Sigmoid colon (tissue), 7 donors: ENCODE data around the gene SRRM4. TPM values are rescaled to one million over a fixed set of nuclear protein-coding genes. Genes with fewer than 3 reads are reported as not detected.

Source experiments
- DNase-seq: peaks from one replicate; pipeline ENCODE4 v3.0.0-alpha.2; 2019
- H3K27ac ChIP-seq, 4 donors: fragments of 200-600 bp; sonication (generic); one replicate each; pipeline ENCODE4 v1.5.1; 2016 to 2019; ENCODE audit warnings: mild to moderate bottlenecking in 1 of 4
- H3K27me3 ChIP-seq, 3 donors: fragments of 200-600 bp; sonication (generic); one replicate each; pipeline ENCODE4 v1.5.1; 2019; ENCODE audit warnings: mild to moderate bottlenecking in 1 of 3
- H3K36me3 ChIP-seq, 4 donors: fragments of 200-600 bp; sonication (generic); one replicate each; pipeline ENCODE4 v1.5.1; 2016 to 2019
- H3K4me1 ChIP-seq, 4 donors: fragments of 200-600 bp; sonication (generic); one replicate each; pipeline ENCODE4 v1.5.1; 2017 to 2019
- H3K4me3 ChIP-seq, 4 donors: fragments of 200-600 bp; sonication (generic); one replicate each; pipeline ENCODE4 v1.5.1; 2017 to 2019; ENCODE audit warnings: mild to moderate bottlenecking in 2 of 4, moderate library complexity in 1 of 4
- H3K9me3 ChIP-seq, 4 donors: fragments of 200-600 bp in 3 of 4; sonication (generic) in 3 of 4; one replicate each; pipeline versions ENCODE4 v1.5.1 to v1.6.1; 2013 to 2019
- EP300 ChIP-seq, 4 donors: sonication (generic); formaldehyde crosslinking; IDR thresholded peaks; one replicate each; pipeline ENCODE4 v1.6.1; 2017; ENCODE audit warnings: antibody characterized with exemption in 4 of 4
- POLR2A ChIP-seq, 2 donors: fragments of 450-650 bp; IDR thresholded peaks; one replicate each; pipeline ENCODE4 v1.6.1; 2016; ENCODE audit warnings: antibody characterized with exemption in 2 of 2, mild to moderate bottlenecking in 2 of 2, moderate library complexity in 2 of 2
- POLR2AphosphoS5 ChIP-seq, 4 donors: sonication (generic); formaldehyde crosslinking; IDR thresholded peaks; one replicate each; pipeline ENCODE4 v1.6.1; 2017; ENCODE audit warnings: antibody characterized with exemption in 4 of 4
- WGBS, 2 donors: extraction: QIAGEN DNeasy Blood & Tissue Kit; methylation state at CpG; one replicate each; pipeline ENCODE4 v1.1.7; 2013; 5-methylcytosine and 5-hydroxymethylcytosine counted together
- intact Hi-C: fragments of 100-400 bp; cut with DNase I; formaldehyde crosslinking; loops from one replicate; pipeline ENCODE4 v1.15.1; 2023
- polyA plus RNA-seq, 3 donors: library from polyadenylated mRNA; stranded (reverse); fragments of 200-250 nt; gene quantifications; one replicate each; pipeline ENCODE4 v1.2.3, GENCODE V29; 2013
- total RNA-seq, 4 donors: library from RNA; depleted of rRNA; stranded (reverse); fragments of >200 nt; gene quantifications; one replicate each; pipeline ENCODE4 v1.1.0, GENCODE V29; 2016
- TF ChIP-seq, protein P1 (sequence below), 4 experiments: fragments of 450-650 bp in 3 of 4; fragments of 200-600 bp in 1 of 4; IDR thresholded peaks; one replicate each; pipeline ENCODE4 v1.5.1; 2016 to 2019; ENCODE audit warnings: antibody characterized with exemption in 4 of 4, mild to moderate bottlenecking in 3 of 4, moderate library complexity in 2 of 4
- donor health status: healthy with polysubstance abuse.
- donor health status: Bipolar disorder and iron deficiency.
- donor health status: healthy.

The SRRM4 gene
- total and polyA plus RNA-seq, 7 donors, result under 0.01 to 0.14 (median 0.07) TPM; not detected in 4

GRCh38 chr12:119208626-119209061 lies 227.3 kb downstream of the SRRM4 start:
- Histone ChIP-seq H3K4me1 (peaks cover 0 to 57% (median 43%) of the 10 kb centered on the region in 4 donors), H3K36me3 (no peaks in the 10 kb centered on the region), H3K9me3 (no peaks in the 10 kb centered on the region), H3K4me3 (no peak overlapping the region), H3K27me3 (no peaks in the 10 kb centered on the region), H3K27ac (peak overlapping the region; percentile 70 to 99 (median 82))
- peak; percentile 94 for DNase-seq
- TF ChIP-seq EP300 (IDR thresholded peaks at IDR 0.05) (peak in 3 of 4 donors; percentile 47 to 72 (median 64)), POLR2AphosphoS5 (IDR thresholded peaks at IDR 0.05) (peak; percentile 22 to 81 (median 26)), POLR2A (IDR thresholded peaks at IDR 0.05) (no peak)
- TF ChIP-seq, protein P1, sequence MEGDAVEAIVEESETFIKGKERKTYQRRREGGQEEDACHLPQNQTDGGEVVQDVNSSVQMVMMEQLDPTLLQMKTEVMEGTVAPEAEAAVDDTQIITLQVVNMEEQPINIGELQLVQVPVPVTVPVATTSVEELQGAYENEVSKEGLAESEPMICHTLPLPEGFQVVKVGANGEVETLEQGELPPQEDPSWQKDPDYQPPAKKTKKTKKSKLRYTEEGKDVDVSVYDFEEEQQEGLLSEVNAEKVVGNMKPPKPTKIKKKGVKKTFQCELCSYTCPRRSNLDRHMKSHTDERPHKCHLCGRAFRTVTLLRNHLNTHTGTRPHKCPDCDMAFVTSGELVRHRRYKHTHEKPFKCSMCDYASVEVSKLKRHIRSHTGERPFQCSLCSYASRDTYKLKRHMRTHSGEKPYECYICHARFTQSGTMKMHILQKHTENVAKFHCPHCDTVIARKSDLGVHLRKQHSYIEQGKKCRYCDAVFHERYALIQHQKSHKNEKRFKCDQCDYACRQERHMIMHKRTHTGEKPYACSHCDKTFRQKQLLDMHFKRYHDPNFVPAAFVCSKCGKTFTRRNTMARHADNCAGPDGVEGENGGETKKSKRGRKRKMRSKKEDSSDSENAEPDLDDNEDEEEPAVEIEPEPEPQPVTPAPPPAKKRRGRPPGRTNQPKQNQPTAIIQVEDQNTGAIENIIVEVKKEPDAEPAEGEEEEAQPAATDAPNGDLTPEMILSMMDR (IDR thresholded peaks at IDR 0.05), result no peak
- intact Hi-C loops, result loop anchor here (5.0 kb wide), 1 partner anchor 204 kb away; no protein-coding TSS in a partner anchor
- WGBS, 2 donors, result 14 to 36% methylated on average over 6 of the region's 6 CpGs

DNA sequence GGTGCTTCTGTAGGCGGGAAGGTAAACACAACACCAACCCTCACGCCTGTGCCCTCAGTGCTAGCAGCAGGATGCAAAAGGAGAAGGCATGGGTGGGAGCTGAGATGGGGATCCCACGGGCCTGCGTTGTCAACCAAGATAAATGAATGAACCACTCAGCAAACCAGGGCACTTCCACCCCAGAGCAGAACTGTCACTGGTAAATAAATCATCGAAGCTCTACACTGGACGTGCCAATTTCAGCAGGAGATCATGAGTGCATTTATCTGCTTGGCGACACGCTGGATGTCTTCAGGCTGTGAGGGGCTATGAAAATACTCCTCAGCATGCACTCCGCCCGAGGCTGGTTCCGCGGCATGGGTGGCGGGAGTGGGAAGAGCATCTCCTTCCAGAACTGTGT lies 230.5 kb downstream of the SRRM4 start:
- intact Hi-C loops, result no loop called here
- Histone ChIP-seq H3K9me3 (no peaks in the 10 kb centered on the region), H3K27ac (no peak overlapping the region), H3K27me3 (no peaks in the 10 kb centered on the region), H3K4me1 (peaks cover 0 to 24% (median 24%) of the 10 kb centered on the region in 4 donors), H3K4me3 (no peak overlapping the region), H3K36me3 (no peaks in the 10 kb centered on the region)
- WGBS, 2 donors, result 77 to 78% methylated on average over 13 of the region's 13 CpGs
- no peak for TF ChIP-seq EP300 (IDR thresholded peaks at IDR 0.05)
- TF ChIP-seq POLR2AphosphoS5 (IDR thresholded peaks at IDR 0.05), result no peak
- no peak for TF ChIP-seq POLR2A (IDR thresholded peaks at IDR 0.05)
- TF ChIP-seq, protein P1 (IDR thresholded peaks at IDR 0.05), result no peak
- DNase-seq, result no peak

Other genes with a start within 250 kb of the SRRM4 start
- gene HSPB8, start 197.4 kb downstream of the SRRM4 start, total RNA-seq, result 100 to 1,000 TPM; 311 to 485 (median 436) TPM
- 10 to 100 TPM in 2 of 3 donors, 1 to 10 TPM in 1; 2.1 to 20.9 (median 18.0) TPM for gene HSPB8, start 197.4 kb downstream of the SRRM4 start, polyA plus RNA-seq